ENCODE data around the gene KHDRBS1. TPM values are rescaled to one million over a fixed set of nuclear protein-coding genes. Genes with fewer than 3 reads are reported as not detected.
"Not testable (repeated sequence)": the region's sequence is repeated elsewhere in the genome, so short reads cannot be mapped to it uniquely, and the experiment has no call there.

The KHDRBS1 gene
- total RNA-seq, 2 experiments from 2014 or later: 166 to 183 TPM

GRCh38 chr1:32073299-32074229 is 59.9 kb downstream of the KHDRBS1 start:
- peak; percentile 43 for ATAC-seq
- H3K27ac Mint-ChIP-seq: peak overlapping the region; percentile 86
- H3K4me1 Mint-ChIP-seq: peaks cover 32% of the 10 kb centered on the region
- H3K36me3 Mint-ChIP-seq: peaks cover 12% of the 10 kb centered on the region
- H3K9me3 Mint-ChIP-seq (ENCODE audit: low read depth): no peaks in the 10 kb centered on the region
- peaks cover 7% of the 10 kb centered on the region for H3K27me3 Mint-ChIP-seq
- CTCF ChIA-PET: interaction anchor here (0.5 to 3.6 kb wide), 20 partner anchors 11 to 702 kb away, joined by 3 to 32 read pairs (median 4); partner anchors contain the start of genes BSDC1, KPNA6 and TXLNA
- no peak for DNase-seq
- H3K4me3 Mint-ChIP-seq: peak overlapping the region; percentile 83

DNA sequence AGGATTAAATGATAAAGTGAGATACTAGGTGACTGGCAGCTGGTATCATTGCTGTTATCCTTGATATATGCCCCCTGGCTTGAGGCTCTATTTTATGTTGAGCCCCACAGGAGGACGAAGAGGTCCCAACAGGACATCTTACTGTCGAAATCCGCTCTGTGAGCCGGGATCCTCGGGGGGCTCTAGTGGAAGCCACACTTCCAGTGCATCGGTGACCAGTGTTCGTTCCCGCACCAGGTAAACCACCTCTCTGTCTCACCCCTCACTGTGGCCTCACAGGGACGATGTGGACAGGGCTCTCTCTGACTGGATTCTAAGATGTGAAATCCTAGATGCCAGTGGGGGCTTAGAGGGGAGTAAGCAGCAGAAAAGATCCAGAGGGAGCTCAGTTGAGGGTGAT is 61.2 kb downstream of the KHDRBS1 start:
- CTCF ChIA-PET: interaction anchor here (0.8 to 3.6 kb wide), 5 partner anchors 12 to 319 kb away, joined by 3 to 32 read pairs (median 7); partner anchors contain the start of genes BSDC1 and KPNA6
- ATAC-seq (no peak), DNase-seq (no peak)
- Mint-ChIP-seq H3K4me3 (peak overlapping the region; percentile 1), H3K36me3 (peaks cover 14% of the 10 kb centered on the region), H3K27me3 (peaks cover 3% of the 10 kb centered on the region), H3K4me1 (peaks cover 32% of the 10 kb centered on the region), H3K9me3 (ENCODE audit: low read depth) (no peaks in the 10 kb centered on the region), H3K27ac (no peak overlapping the region)

GRCh38 chr1:32077451-32077850 is 63.8 kb downstream of the KHDRBS1 start:
- ATAC-seq (no peak), DNase-seq (no peak)
- Mint-ChIP-seq H3K9me3 (ENCODE audit: low read depth) (no peaks in the 10 kb centered on the region), H3K36me3 (peaks cover 25% of the 10 kb centered on the region), H3K27me3 (no peaks in the 10 kb centered on the region), H3K27ac (no peak overlapping the region), H3K4me1 (peaks cover 22% of the 10 kb centered on the region), H3K4me3 (no peak overlapping the region)
- CTCF ChIA-PET: no interaction called here

- ATAC-seq: no peak
- Mint-ChIP-seq H3K27ac (no peak overlapping the region), H3K36me3 (peaks cover 39% of the 10 kb centered on the region), H3K27me3 (no peaks in the 10 kb centered on the region), H3K4me3 (no peak overlapping the region), H3K4me1 (no peaks in the 10 kb centered on the region), H3K9me3 (ENCODE audit: low read depth) (no peaks in the 10 kb centered on the region)
- DNase-seq: no peak
- CTCF ChIA-PET: no interaction called here
Measured at GRCh38 chr1:32082022-32082421, 68.4 kb downstream of the KHDRBS1 start.

- CTCF ChIA-PET; ATAC-seq; H3K9me3 Mint-ChIP-seq (ENCODE audit: low read depth): not testable (repeated sequence)
Measured at GRCh38 chr1:32086381-32086780, 72.7 kb downstream of the KHDRBS1 start.

GRCh38 chr1:32091176-32091575 is 77.5 kb downstream of the KHDRBS1 start:
- H3K4me3 Mint-ChIP-seq: no peak overlapping the region
- no peak overlapping the region for H3K27ac Mint-ChIP-seq
- ATAC-seq (no peak), DNase-seq (no peak)
- H3K27me3 Mint-ChIP-seq: no peaks in the 10 kb centered on the region
- no peaks in the 10 kb centered on the region for H3K4me1 Mint-ChIP-seq
- no peaks in the 10 kb centered on the region for H3K9me3 Mint-ChIP-seq (ENCODE audit: low read depth)
- peaks cover 19% of the 10 kb centered on the region for H3K36me3 Mint-ChIP-seq
- CTCF ChIA-PET: interaction anchor here (0.9 to 1.4 kb wide), 2 partner anchors 18 kb away, joined by 3 to 4 read pairs; partner anchors contain the start of gene TMEM39B

More at GRCh38 chr1:32086381-32086780, 72.7 kb downstream of the KHDRBS1 start:
- peaks cover 23% of the 10 kb centered on the region for H3K36me3 Mint-ChIP-seq
- H3K27ac Mint-ChIP-seq, H3K27me3 Mint-ChIP-seq, DNase-seq, H3K4me1 Mint-ChIP-seq, H3K4me3 Mint-ChIP-seq: not testable (repeated sequence)

DNA sequence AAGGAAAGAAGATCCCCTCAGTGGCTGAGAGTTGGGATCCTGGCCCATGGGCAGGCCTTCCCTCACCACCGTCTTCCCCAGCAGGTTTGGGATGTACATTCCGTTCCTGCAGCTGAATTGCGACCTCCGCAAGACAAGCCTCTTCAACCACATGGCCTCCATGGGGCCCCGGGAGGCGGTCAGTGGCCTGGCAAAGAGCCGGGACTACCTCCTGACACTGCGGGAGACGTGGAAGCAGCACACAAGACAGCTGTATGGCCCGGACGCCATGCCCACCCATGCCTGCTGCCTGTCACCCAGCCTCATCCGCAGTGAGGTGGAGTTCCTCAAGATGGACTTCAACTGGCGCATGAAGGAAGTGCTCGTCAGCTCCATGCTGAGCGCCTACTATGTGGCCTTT is 77.9 kb downstream of the KHDRBS1 start:
- Mint-ChIP-seq H3K27me3 (no peaks in the 10 kb centered on the region), H3K4me3 (no peak overlapping the region), H3K4me1 (no peaks in the 10 kb centered on the region), H3K9me3 (ENCODE audit: low read depth) (no peaks in the 10 kb centered on the region), H3K27ac (no peak overlapping the region), H3K36me3 (peaks cover 18% of the 10 kb centered on the region)
- DNase-seq: no peak
- no peak for ATAC-seq
- CTCF ChIA-PET: interaction anchor here (0.9 to 1.4 kb wide), 2 partner anchors 17 to 18 kb away, joined by 3 to 4 read pairs; partner anchors contain the start of gene TMEM39B

Small RNA genes within 50 kb of the gene (microRNA-seq; reads per million reads assigned to microRNA genes)
- not detected for gene MIR5585

Other genes with a start within 250 kb of the KHDRBS1 start
- 1 to 10 TPM in 1 of 2 experiments, under 1 TPM in 1; 0.07 to 1.3 TPM for gene ADGRB2, start 249.5 kb upstream of the KHDRBS1 start, total RNA-seq
- gene SPOCD1, start 197.8 kb upstream of the KHDRBS1 start, total RNA-seq: not detected
- gene PTP4A2, start 75.5 kb upstream of the KHDRBS1 start, total RNA-seq: 100 to 1,000 TPM; 401 to 507 TPM
- gene TMEM39B, start 59.1 kb downstream of the KHDRBS1 start, total RNA-seq: 10 to 100 TPM; 27.3 to 30.0 TPM
- gene KPNA6, start 94.2 kb downstream of the KHDRBS1 start, total RNA-seq: 10 to 100 TPM; 59.6 to 82.8 TPM
- 100 to 1,000 TPM in 1 of 2 experiments, 10 to 100 TPM in 1; 85.8 to 104 TPM for gene TXLNA, start 165.8 kb downstream of the KHDRBS1 start, total RNA-seq
- gene CCDC28B, start 186.7 kb downstream of the KHDRBS1 start, total RNA-seq: 10 to 100 TPM; 33.0 to 43.3 TPM
- gene IQCC, start 191.8 kb downstream of the KHDRBS1 start, total RNA-seq: 1 to 10 TPM; 5.4 to 7.2 TPM
- gene DCDC2B, start 195.2 kb downstream of the KHDRBS1 start, total RNA-seq: under 1 TPM in 1 of 2 experiments, not detected in 1; 0.16 TPM
- 10 to 100 TPM; 11.7 to 12.3 TPM for gene TMEM234, start 208.5 kb downstream of the KHDRBS1 start, total RNA-seq
- 100 to 1,000 TPM; 162 to 227 TPM for gene EIF3I, start 208.5 kb downstream of the KHDRBS1 start, total RNA-seq
- gene FAM167B, start 233.4 kb downstream of the KHDRBS1 start, total RNA-seq: 1 to 10 TPM in 1 of 2 experiments, under 1 TPM in 1; 0.80 to 1.2 TPM
- gene LCK, start 237.4 kb downstream of the KHDRBS1 start, total RNA-seq: 100 to 1,000 TPM; 441 to 481 TPM